GM12878 (cell line): Measurements from ENCODE around the gene HVCN1. TPM values are rescaled to one million over a fixed set of nuclear protein-coding genes. Genes with fewer than 3 reads are reported as not detected.

Source experiments
- ATAC-seq: fragments of 200-7000 bp; cut with Tn5 transposase; 3 replicates; pipeline ENCODE4 v1.9.1; 2020; ENCODE audit warnings: mild to moderate bottlenecking, moderate library complexity
- BruUV-seq: library from RNA; stranded (reverse); fragments of 400-500 nt; replicated peaks from 2 replicates; lab custom pipeline; 2021; lab: Mats Ljungman, UMichigan
- CTCF ChIA-PET: fragments of 300-600 bp; sonication (Branson Sonifier 250); formaldehyde crosslinking; extraction: SDS; loops from one replicate; lab custom pipeline; 2021; ENCODE audit warnings: inconsistent platforms; lab: Yijun Ruan, JAX
- POLR2A ChIA-PET: fragments of 350-600 bp; formaldehyde crosslinking; extraction: SDS; loops from one replicate; lab custom pipeline; 2021; ENCODE audit warnings: inconsistent platforms; lab: Charles Lee
- RAD21 ChIA-PET: fragments of 300-600 bp; sonication (Branson Sonifier 250); formaldehyde crosslinking; loops from one replicate; lab custom pipeline; 2023; ENCODE audit warnings: antibody characterized with exemption; ENCODE audit not compliant: unreplicated experiment; lab: Charles Lee
- SMC1A ChIA-PET: fragments of 300-600 bp; sonication (Branson Sonifier 250); formaldehyde crosslinking; loops from one replicate; lab custom pipeline; 2023; ENCODE audit not compliant: unreplicated experiment, uncharacterized antibody; lab: Charles Lee
- DNase-seq: peaks from one replicate; pipeline ENCODE4 v3.0.0-alpha.2; 2011; ENCODE audit warnings: low read depth, low spot score
- FAIRE-seq: peaks from 3 replicates; lab custom pipeline; 2011; peaks lifted over from hg19 to GRCh38; lab: Jason Lieb, UNC
- H2AFZ ChIP-seq: 2 replicates; pipeline ENCODE4 v1.6.0; 2011; ENCODE audit warnings: low read depth, low read length, control low read depth; ENCODE audit not compliant: control insufficient read depth
- H3K27ac ChIP-seq: 2 replicates; pipeline ENCODE4 v1.5.1; 2011; ENCODE audit warnings: control low read depth; ENCODE audit not compliant: control insufficient read depth, insufficient read depth
- H3K27me3 ChIP-seq, 2 experiments: replicated peaks in 1 of 2; 2 replicates each; pipeline versions ENCODE4 v1.6.0 to v1.6.1; 2011; ENCODE audit warnings: low read length in 1 of 2; ENCODE audit not compliant: control insufficient read depth in 2 of 2, insufficient read depth in 2 of 2
- H3K36me3 ChIP-seq, 2 experiments: 2 replicates each; pipeline ENCODE4 v1.5.1; 2011; ENCODE audit warnings: low read length in 1 of 2; ENCODE audit not compliant: control insufficient read depth in 2 of 2, insufficient read depth in 2 of 2
- H3K4me1 ChIP-seq: 2 replicates; pipeline ENCODE4 v1.6.1; 2011; ENCODE audit warnings: mild to moderate bottlenecking, low read length, moderate library complexity, mixed read lengths; ENCODE audit not compliant: control insufficient read depth, insufficient read depth
- H3K4me2 ChIP-seq: 2 replicates; pipeline ENCODE4 v1.6.0; 2011; ENCODE audit warnings: control low read depth; ENCODE audit not compliant: control insufficient read depth, insufficient read depth
- H3K4me3 ChIP-seq: fragments of 200-600 bp; sonication (generic); 2 replicates; pipeline ENCODE4 v1.5.1; 2016
- H3K79me2 ChIP-seq: 2 replicates; pipeline ENCODE4 v1.6.0; 2011; ENCODE audit warnings: low read length; ENCODE audit not compliant: control insufficient read depth, insufficient read depth
- H3K9ac ChIP-seq: 2 replicates; pipeline ENCODE4 v1.8.0; 2011; ENCODE audit warnings: low read length, control low read depth, mixed read lengths; ENCODE audit not compliant: control insufficient read depth, insufficient read depth
- H3K9me3 ChIP-seq: replicated peaks from 3 replicates; pipeline ENCODE4 v1.5.1; 2011; ENCODE audit warnings: mild to moderate bottlenecking, low read length; ENCODE audit not compliant: control insufficient read depth, insufficient read depth
- H4K20me1 ChIP-seq: 2 replicates; pipeline ENCODE4 v1.6.0; 2011; ENCODE audit not compliant: control insufficient read depth, insufficient read depth
- BRCA1 ChIP-seq: IDR thresholded peaks from 2 replicates; pipeline ENCODE4 v1.6.1; 2011; ENCODE audit warnings: low read depth, low read length, improper control_type of control experiment
- CBX3 ChIP-seq: fragments of 200-600 bp; sonication (generic); IDR thresholded peaks from 2 replicates; pipeline ENCODE4 v1.6.1; 2016; ENCODE audit warnings: low read depth, borderline replicate concordance
- CEBPB ChIP-seq, 2 experiments: fragments of 150-350 bp in 1 of 2; IDR thresholded peaks; 2 replicates each; pipeline ENCODE4 v1.6.1; 2012 to 2014; ENCODE audit warnings: low read depth in 2 of 2, low read length in 2 of 2, borderline replicate concordance in 1 of 2, inconsistent platforms in 1 of 2
- ETV6 ChIP-seq, 2 experiments: fragments of 450-650 bp in 1 of 2; IDR thresholded peaks in 1 of 2; conservative IDR thresholded peaks in 1 of 2; 2 replicates each; pipeline ENCODE4 v1.6.1; 2014; ENCODE audit warnings: antibody characterized with exemption in 1 of 2, borderline replicate concordance in 1 of 2, low read depth in 1 of 2, mild to moderate bottlenecking in 1 of 2, moderate library complexity in 1 of 2
- EZH2 ChIP-seq: IDR thresholded peaks from 2 replicates; pipeline ENCODE4 v1.6.1; 2012; ENCODE audit warnings: low read depth, mild to moderate bottlenecking, control low read depth, inconsistent platforms, low read length, borderline replicate concordance; ENCODE audit not compliant: control insufficient read depth
- FOXK2 ChIP-seq: fragments of 450-650 bp; IDR thresholded peaks from 2 replicates; pipeline ENCODE4 v1.6.1; 2017; ENCODE audit warnings: mild to moderate bottlenecking, moderate library complexity
- MTA2 ChIP-seq: fragments of 450-650 bp; IDR thresholded peaks from 2 replicates; pipeline ENCODE4 v1.6.1; 2016; ENCODE audit warnings: low read depth, mild to moderate bottlenecking, moderate library complexity
- NR2C2 ChIP-seq: IDR thresholded peaks from 2 replicates; pipeline ENCODE4 v1.6.1; 2011; ENCODE audit warnings: borderline replicate concordance, low read depth; ENCODE audit not compliant: control insufficient read depth, insufficient read length
- NR2F1 ChIP-seq: fragments of 450-650 bp; conservative IDR thresholded peaks from 2 replicates; pipeline ENCODE4 v1.6.1; 2017; ENCODE audit warnings: mild to moderate bottlenecking
- SMAD1 ChIP-seq: fragments of 450-650 bp; IDR thresholded peaks from 2 replicates; pipeline ENCODE4 v1.6.1; 2018; ENCODE audit warnings: mild to moderate bottlenecking, low read depth; ENCODE audit not compliant: partially characterized antibody
- SREBF2 ChIP-seq: IDR thresholded peaks from 2 replicates; pipeline ENCODE4 v1.6.1; 2012; ENCODE audit warnings: mild to moderate bottlenecking, low read length
- TAF1 ChIP-seq: IDR thresholded peaks from 2 replicates; pipeline ENCODE4 v1.6.1; 2011; ENCODE audit warnings: mild to moderate bottlenecking, low read depth, low read length, borderline replicate concordance
- TBL1XR1 ChIP-seq: IDR thresholded peaks from 2 replicates; pipeline ENCODE4 v1.6.1; 2012; ENCODE audit warnings: low read depth, low read length, improper control_type of control experiment
- ZNF274 ChIP-seq: IDR thresholded peaks from one replicate; pipeline ENCODE4 v1.8.0; 2011; ENCODE audit not compliant: insufficient read length, insufficient read depth
- WGBS: methylation state at CpG from one replicate; pipeline ENCODE4 v1.1.6; 2016; ENCODE audit warnings: low lambda C conversion rate; ENCODE audit not compliant: insufficient replicate concordance, insufficient coverage; ENCODE audit errors: missing lambda C conversion rate; 5-methylcytosine and 5-hydroxymethylcytosine counted together
- in situ Hi-C: fragments of 300-500 bp; cut with MboI; formaldehyde crosslinking; loops from 9 replicates; pipeline ENCODE4 v1.14.3; 2018; ENCODE audit warnings: mixed read lengths
- intact Hi-C: fragments of 100-400 bp; cut with micrococcal nuclease; formaldehyde crosslinking; loops from one replicate; pipeline ENCODE4 v1.14.2; 2022; ENCODE audit not compliant: unreplicated experiment
- polyA plus RNA-seq, 11 experiments: library from polyadenylated mRNA; depleted of rRNA in 4 of 11; unstranded in 6 of 11; stranded (reverse) in 5 of 11; fragments of >200 nt; fragmentation: Nextera tagmentation in 4 of 11; fragmentation: Illumina TruSeq in 1 of 11; extraction: Ambion mirVana in 4 of 11; extraction: Trizol in 1 of 11; gene quantifications; 1 replicate in 1 of 11; 2 replicates in 10 of 11; pipeline versions ENCODE4 v1.2.1 to v1.2.3, GENCODE V29; 2011 to 2016; ENCODE audit warnings: inconsistent platforms in 2 of 11, missing spikeins in 2 of 11, low read depth in 1 of 11
- total RNA-seq, 4 experiments: library from RNA; depleted of rRNA in 3 of 4; stranded (reverse); fragments of >200 nt in 3 of 4; fragmentation: Illumina TruSeq in 1 of 4; extraction: Trizol in 1 of 4; gene quantifications; 2 replicates each; pipeline versions ENCODE4 v1.2.1 to v1.2.3, GENCODE V29; 2013 to 2021
- TF ChIP-seq, protein P1 (sequence below): fragments of 450-650 bp; formaldehyde crosslinking; IDR thresholded peaks from 2 replicates; pipeline ENCODE4 v1.4.0; 2022; ENCODE audit warnings: mild to moderate bottlenecking, moderate library complexity
- TF ChIP-seq, protein P2 (sequence below): fragments of 450-650 bp; IDR thresholded peaks from 2 replicates; pipeline ENCODE4 v1.6.1; 2017; ENCODE audit warnings: borderline replicate concordance
- TF ChIP-seq, protein P3 (sequence below): IDR thresholded peaks from 2 replicates; pipeline ENCODE4 v1.6.1; 2011; ENCODE audit warnings: borderline replicate concordance, low read depth, mild to moderate bottlenecking, moderate library complexity, mixed read lengths, low read length; ENCODE audit not compliant: insufficient read depth; ENCODE audit errors: extremely low read length

HVCN1 gene
- total and polyA plus RNA-seq, 10 of the 15 experiments (the other 5 are each of a cell fraction or from before 2014, with no cell fraction given): 27.8 to 181 (median 103) TPM

DNA sequence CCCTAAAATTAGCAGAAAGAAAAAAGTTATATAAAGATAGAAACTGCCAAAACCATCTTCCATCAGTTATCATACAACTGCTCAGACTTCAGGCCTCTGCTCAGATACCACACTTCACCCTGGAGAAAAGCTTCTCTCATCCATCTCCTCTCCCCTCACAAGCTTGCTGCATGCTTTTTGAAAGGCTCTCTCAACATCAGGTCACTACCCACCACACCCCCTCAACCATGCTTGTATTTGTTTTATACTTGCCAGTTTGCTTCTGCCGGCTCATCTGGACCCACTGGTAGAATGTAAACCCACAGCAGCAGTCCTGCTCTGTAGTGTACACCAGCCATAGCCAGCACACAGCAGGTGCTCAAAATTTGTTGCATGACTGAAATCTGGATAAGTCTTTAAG is 45.0 kb upstream of the HVCN1 start (continued):
- no peak for TF ChIP-seq TBL1XR1
- no peak for TF ChIP-seq NR2C2
- TF ChIP-seq FOXK2: no peak
- no peak for TF ChIP-seq ZNF274

DNA sequence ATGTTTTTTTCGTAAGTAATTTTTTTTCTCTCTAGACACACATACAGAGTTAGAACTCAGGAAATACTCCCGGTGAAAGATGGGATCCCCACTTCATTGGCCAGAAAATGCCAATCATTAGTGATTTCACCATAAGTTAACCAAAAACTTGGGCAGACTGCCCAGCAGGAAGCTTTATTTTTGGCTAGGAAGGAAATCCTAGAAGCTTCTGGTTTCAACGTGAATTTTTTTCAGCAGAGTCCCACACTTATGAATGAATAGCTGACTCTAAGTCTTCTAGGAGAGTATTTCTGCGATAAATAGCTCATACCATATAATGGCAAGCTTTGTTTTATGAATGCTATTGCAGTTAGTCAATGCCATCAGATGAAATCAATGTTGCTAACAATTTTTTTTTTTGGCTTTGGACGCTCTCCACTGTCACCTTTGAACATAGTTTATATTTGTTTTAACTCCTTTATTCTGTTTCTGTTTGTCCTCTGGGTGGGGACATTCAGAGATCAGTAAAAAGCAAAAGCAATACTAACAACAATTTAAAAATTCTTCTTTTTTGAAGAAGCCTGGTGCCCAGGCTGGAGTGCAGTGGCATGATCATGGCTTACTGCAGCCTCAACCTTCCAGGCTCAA is 44.3 kb upstream of the HVCN1 start:
- CTCF ChIA-PET: interaction anchor here (1.0 to 1.4 kb wide), 2 partner anchors 34 to 114 kb away, joined by 3 to 5 read pairs; no protein-coding TSS in a partner anchor
- Histone ChIP-seq H3K4me2 (0 out of 2 replicates have a peak overlapping the region, but pooled peaks have one; percentile 4), H4K20me1 (peaks cover 7% of the 10 kb centered on the region), H3K27ac (no peak overlapping the region), H3K79me2 (peaks cover 90% of the 10 kb centered on the region), H3K9ac (no peak overlapping the region), H3K4me1 (peaks cover 7% of the 10 kb centered on the region; the same call in 1 of the 2 replicates), H3K9me3 (no peaks in the 10 kb centered on the region), H2AFZ (no peak overlapping the region), H3K36me3 (peaks cover 7 to 14% of the 10 kb centered on the region in 2 experiments), H3K4me3 (no peak overlapping the region), H3K27me3 (no peaks in the 10 kb centered on the region)
- intact Hi-C loops (no loop called here), in situ Hi-C loops (no loop called here)
- SMC1A ChIA-PET: interaction anchor here (0.8 to 1.3 kb wide), 4 partner anchors 8 to 32 kb away, joined by 3 read pairs; no protein-coding TSS in a partner anchor
- 69% methylated on average over 5 of the region's 5 CpGs for WGBS
- RAD21 ChIA-PET: interaction anchor here (1.1 kb wide), 1 partner anchor 113 kb away, joined by 4 read pairs; no protein-coding TSS in a partner anchor
- ATAC-seq (no peak), DNase-seq (no peak), FAIRE-seq (no peak)
- POLR2A ChIA-PET: no interaction called here
- BruUV-seq: no TSS peak
- TF ChIP-seq CBX3: no peak
- TF ChIP-seq, protein P1, sequence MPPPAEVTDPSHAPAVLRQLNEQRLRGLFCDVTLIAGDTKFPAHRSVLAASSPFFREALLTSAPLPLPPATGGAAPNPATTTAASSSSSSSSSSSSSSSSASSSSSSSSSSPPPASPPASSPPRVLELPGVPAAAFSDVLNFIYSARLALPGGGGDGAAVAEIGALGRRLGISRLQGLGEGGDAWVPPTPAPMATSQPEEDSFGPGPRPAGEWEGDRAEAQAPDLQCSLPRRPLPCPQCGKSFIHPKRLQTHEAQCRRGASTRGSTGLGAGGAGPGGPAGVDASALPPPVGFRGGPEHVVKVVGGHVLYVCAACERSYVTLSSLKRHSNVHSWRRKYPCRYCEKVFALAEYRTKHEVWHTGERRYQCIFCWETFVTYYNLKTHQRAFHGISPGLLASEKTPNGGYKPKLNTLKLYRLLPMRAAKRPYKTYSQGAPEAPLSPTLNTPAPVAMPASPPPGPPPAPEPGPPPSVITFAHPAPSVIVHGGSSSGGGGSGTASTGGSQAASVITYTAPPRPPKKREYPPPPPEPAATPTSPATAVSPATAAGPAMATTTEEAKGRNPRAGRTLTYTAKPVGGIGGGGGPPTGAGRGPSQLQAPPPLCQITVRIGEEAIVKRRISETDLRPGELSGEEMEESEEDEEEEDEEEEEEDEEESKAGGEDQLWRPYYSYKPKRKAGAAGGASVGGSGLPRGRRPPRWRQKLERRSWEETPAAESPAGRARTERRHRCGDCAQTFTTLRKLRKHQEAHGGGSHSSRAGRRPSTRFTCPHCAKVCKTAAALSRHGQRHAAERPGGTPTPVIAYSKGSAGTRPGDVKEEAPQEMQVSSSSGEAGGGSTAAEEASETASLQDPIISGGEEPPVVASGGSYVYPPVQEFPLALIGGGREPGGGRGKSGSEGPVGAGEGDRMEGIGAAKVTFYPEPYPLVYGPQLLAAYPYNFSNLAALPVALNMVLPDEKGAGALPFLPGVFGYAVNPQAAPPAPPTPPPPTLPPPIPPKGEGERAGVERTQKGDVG: no peak
- TF ChIP-seq NR2F1: no peak
- no peak for TF ChIP-seq MTA2
- no peak for TF ChIP-seq ETV6 (conservative IDR thresholded peaks at IDR 0.05 in 1 of 2, IDR thresholded peaks at IDR 0.05 in 1 of 2; ENCODE audit: borderline replicate concordance in 1 of 2, low read depth in 1 of 2)
- no peak for TF ChIP-seq BRCA1
- TF ChIP-seq SREBF2: no peak
- TF ChIP-seq TAF1: no peak
- TF ChIP-seq, protein P2, sequence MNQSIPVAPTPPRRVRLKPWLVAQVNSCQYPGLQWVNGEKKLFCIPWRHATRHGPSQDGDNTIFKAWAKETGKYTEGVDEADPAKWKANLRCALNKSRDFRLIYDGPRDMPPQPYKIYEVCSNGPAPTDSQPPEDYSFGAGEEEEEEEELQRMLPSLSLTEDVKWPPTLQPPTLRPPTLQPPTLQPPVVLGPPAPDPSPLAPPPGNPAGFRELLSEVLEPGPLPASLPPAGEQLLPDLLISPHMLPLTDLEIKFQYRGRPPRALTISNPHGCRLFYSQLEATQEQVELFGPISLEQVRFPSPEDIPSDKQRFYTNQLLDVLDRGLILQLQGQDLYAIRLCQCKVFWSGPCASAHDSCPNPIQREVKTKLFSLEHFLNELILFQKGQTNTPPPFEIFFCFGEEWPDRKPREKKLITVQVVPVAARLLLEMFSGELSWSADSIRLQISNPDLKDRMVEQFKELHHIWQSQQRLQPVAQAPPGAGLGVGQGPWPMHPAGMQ: no peak
- TF ChIP-seq EZH2: no peak
- TF ChIP-seq SMAD1: no peak
- TF ChIP-seq, protein P3, sequence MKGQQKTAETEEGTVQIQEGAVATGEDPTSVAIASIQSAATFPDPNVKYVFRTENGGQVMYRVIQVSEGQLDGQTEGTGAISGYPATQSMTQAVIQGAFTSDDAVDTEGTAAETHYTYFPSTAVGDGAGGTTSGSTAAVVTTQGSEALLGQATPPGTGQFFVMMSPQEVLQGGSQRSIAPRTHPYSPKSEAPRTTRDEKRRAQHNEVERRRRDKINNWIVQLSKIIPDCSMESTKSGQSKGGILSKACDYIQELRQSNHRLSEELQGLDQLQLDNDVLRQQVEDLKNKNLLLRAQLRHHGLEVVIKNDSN: no peak
- TF ChIP-seq CEBPB (IDR thresholded peaks at IDR 0.05; ENCODE audit: borderline replicate concordance in 1 of 2, low read depth in 2 of 2, low read length in 2 of 2): no peak
